Measurements from ENCODE around the gene ANKLE2. TPM values are rescaled to one million over a fixed set of nuclear protein-coding genes. Genes with fewer than 3 reads are reported as not detected.
"Not testable (repeated sequence)": the region's sequence is repeated elsewhere in the genome, so short reads cannot be mapped to it uniquely, and the experiment has no call there.

The ANKLE2 gene
- total RNA-seq = 10 to 100 TPM; 29.6 to 44.9 (median 34.6) TPM

GRCh38 chr12:132761032-132761920 is at the start of gene ANKLE2:
ANKLE2 (minus strand) TSS chr12:132761832; CDS start chr12:132761798, 34 bp downstream.
- Histone ChIP-seq H3K4me1 (peaks cover 21 to 32% of the 10 kb centered on the region in 2 donors), H3K27me3 (no peaks in the 10 kb centered on the region), H3K9me3 (no peaks in the 10 kb centered on the region), H3K4me3 (peak within 1 kb of the TSS; percentile 86 to 98 (median 90)), H3K27ac (peak within 1 kb of the TSS; percentile 94 to 100 (median 99)), H3K36me3 (peaks cover 0 to 7% of the 10 kb centered on the region in 2 donors)
- DNase-seq = peak in 1 of 2 donors; percentile 28
- in situ Hi-C loops (cut with MboI; ENCODE audit: low sequenced_read_pairs in 4 of 4) = no loop called here
- intact Hi-C loops (cut with DNase I; ENCODE audit: low total_unique reads) = loop anchor here (2.0 to 5.0 kb wide), 4 partner anchors 49 to 370 kb away; partner anchors contain the start of genes GOLGA3, PGAM5, POLE and PXMP2
- ATAC-seq = peak; percentile 73 to 80
- no peak for TF ChIP-seq CTCF (IDR thresholded peaks at IDR 0.05 in 4 of 5, conservative IDR thresholded peaks at IDR 0.05 in 1 of 5)
- peak in 1 of 2 donors; percentile 2 for TF ChIP-seq POLR2A (IDR thresholded peaks at IDR 0.05)

GRCh38 chr12:132809391-132809790 is 47.8 kb upstream of the ANKLE2 start:
- ATAC-seq = not testable (repeated sequence)

GRCh38 chr12:132807295-132808092 is 45.9 kb upstream of the ANKLE2 start:
- in situ Hi-C loops (cut with MboI; ENCODE audit: low sequenced_read_pairs in 4 of 4) = no loop called here
- Histone ChIP-seq H3K36me3 (peaks cover 0 to 78% of the 10 kb centered on the region in 2 donors), H3K4me1 (peaks cover 0 to 4% of the 10 kb centered on the region in 2 donors), H3K27ac (no peak overlapping the region), H3K4me3 (no peak overlapping the region), H3K9me3 (no peaks in the 10 kb centered on the region), H3K27me3 (no peaks in the 10 kb centered on the region)
- intact Hi-C loops (cut with DNase I; ENCODE audit: low total_unique reads) = loop anchor here (1.0 kb wide), 1 partner anchor 23 kb away; no protein-coding TSS in a partner anchor
- TF ChIP-seq CTCF (IDR thresholded peaks at IDR 0.05 in 4 of 5, conservative IDR thresholded peaks at IDR 0.05 in 1 of 5) (no peak), POLR2A (IDR thresholded peaks at IDR 0.05) (no peak)
- ATAC-seq (peak in 1 of 2 donors; percentile 64), DNase-seq (peak in 1 of 2 donors; percentile 24)

More at GRCh38 chr12:132809391-132809790, 47.8 kb upstream of the ANKLE2 start:
- DNase-seq = peak in 1 of 2 donors; percentile 32
- H3K9me3 ChIP-seq; intact Hi-C loops (cut with DNase I; ENCODE audit: low total_unique reads); H3K27me3 ChIP-seq; H3K4me1 ChIP-seq; H3K27ac ChIP-seq; in situ Hi-C loops (cut with MboI; ENCODE audit: low sequenced_read_pairs in 4 of 4); H3K4me3 ChIP-seq: not testable (repeated sequence)
- TF ChIP-seq CTCF (IDR thresholded peaks at IDR 0.05 in 4 of 5, conservative IDR thresholded peaks at IDR 0.05 in 1 of 5) = peak in 1 of 5 experiments; percentile 29
- H3K36me3 ChIP-seq = peaks cover 0 to 76% of the 10 kb centered on the region in 2 donors

GRCh38 chr12:132806857-132807256 is 45.2 kb upstream of the ANKLE2 start:
- H3K4me3 ChIP-seq = no peak overlapping the region
- in situ Hi-C loops (cut with MboI; ENCODE audit: low sequenced_read_pairs in 4 of 4) (no loop called here), intact Hi-C loops (cut with DNase I; ENCODE audit: low total_unique reads) (no loop called here)
- peaks cover 0 to 4% of the 10 kb centered on the region in 2 donors for H3K4me1 ChIP-seq
- no peak for DNase-seq
- H3K27ac ChIP-seq = no peak overlapping the region
- TF ChIP-seq CTCF (IDR thresholded peaks at IDR 0.05 in 4 of 5, conservative IDR thresholded peaks at IDR 0.05 in 1 of 5) (no peak), POLR2A (IDR thresholded peaks at IDR 0.05) (no peak)
- no peaks in the 10 kb centered on the region for H3K27me3 ChIP-seq
- peaks cover 0 to 76% of the 10 kb centered on the region in 2 donors for H3K36me3 ChIP-seq
- ATAC-seq = no peak
- H3K9me3 ChIP-seq = no peaks in the 10 kb centered on the region

Measured in gastrocnemius medialis (tissue), 4 donors.